ENCODE results near the gene PDE1A.

The PDE1A gene

GRCh38 chr2:182261860-182262387 lies 164.9 kb downstream of the PDE1A start:
- H3K27me3 ChIP-seq (ENCODE audit: control insufficient read depth in 1 of 2, insufficient read depth in 2 of 2, low read length in 2 of 2), result no peaks in the 10 kb centered on the region
- H3K27ac ChIP-seq (ENCODE audit: low read depth, low read length), result no peak overlapping the region
- no peak overlapping the region for H3K9ac ChIP-seq (ENCODE audit: low read depth in 1 of 2, low read length in 2 of 2)

GRCh38 chr2:182259629-182260150 lies 167.1 kb downstream of the PDE1A start:
- H3K9me3 ChIP-seq (ENCODE audit: control insufficient read depth in 1 of 2, low read length in 2 of 2), result no peaks in the 10 kb centered on the region
- H3K9ac ChIP-seq (ENCODE audit: low read depth in 1 of 2, low read length in 2 of 2), result no peak overlapping the region
- no peak overlapping the region for H3K4me3 ChIP-seq (ENCODE audit: low read depth in 1 of 2, low read length in 2 of 2)
- no peaks in the 10 kb centered on the region for H3K36me3 ChIP-seq (ENCODE audit: control insufficient read depth in 1 of 2, insufficient read depth in 2 of 2, low read length in 2 of 2)
- H3K27ac ChIP-seq (ENCODE audit: low read depth, low read length), result no peak overlapping the region
- no peaks in the 10 kb centered on the region for H3K27me3 ChIP-seq (ENCODE audit: control insufficient read depth in 1 of 2, insufficient read depth in 2 of 2, low read length in 2 of 2)
- H3K4me1 ChIP-seq (ENCODE audit: control insufficient read depth in 1 of 2, insufficient read depth in 2 of 2, low read length in 2 of 2), result no peaks in the 10 kb centered on the region

More at GRCh38 chr2:182261860-182262387, 164.9 kb downstream of the PDE1A start:
- no peaks in the 10 kb centered on the region for H3K4me1 ChIP-seq (ENCODE audit: control insufficient read depth in 1 of 2, insufficient read depth in 2 of 2, low read length in 2 of 2)
- no peak overlapping the region for H3K4me3 ChIP-seq (ENCODE audit: low read depth in 1 of 2, low read length in 2 of 2)
- H3K9me3 ChIP-seq (ENCODE audit: control insufficient read depth in 1 of 2, low read length in 2 of 2), result no peaks in the 10 kb centered on the region
- H3K36me3 ChIP-seq (ENCODE audit: control insufficient read depth in 1 of 2, insufficient read depth in 2 of 2, low read length in 2 of 2), result no peaks in the 10 kb centered on the region

- Histone ChIP-seq H3K27ac (ENCODE audit: low read depth, low read length) (no peak overlapping the region), H3K9ac (ENCODE audit: low read depth in 1 of 2, low read length in 2 of 2) (no peak overlapping the region), H3K4me1 (ENCODE audit: control insufficient read depth in 1 of 2, insufficient read depth in 2 of 2, low read length in 2 of 2) (no peaks in the 10 kb centered on the region), H3K9me3 (ENCODE audit: control insufficient read depth in 1 of 2, low read length in 2 of 2) (no peaks in the 10 kb centered on the region), H3K27me3 (ENCODE audit: control insufficient read depth in 1 of 2, insufficient read depth in 2 of 2, low read length in 2 of 2) (no peaks in the 10 kb centered on the region), H3K36me3 (ENCODE audit: control insufficient read depth in 1 of 2, insufficient read depth in 2 of 2, low read length in 2 of 2) (no peaks in the 10 kb centered on the region), H3K4me3 (ENCODE audit: low read depth in 1 of 2, low read length in 2 of 2) (no peak overlapping the region)
Observed at GRCh38 chr2:182252534-182252933, 174.3 kb downstream of the PDE1A start.

- H3K4me3 ChIP-seq (ENCODE audit: low read depth in 1 of 2, low read length in 2 of 2), result no peak overlapping the region
- H3K36me3 ChIP-seq (ENCODE audit: control insufficient read depth in 1 of 2, insufficient read depth in 2 of 2, low read length in 2 of 2), result no peaks in the 10 kb centered on the region
- H3K27ac ChIP-seq (ENCODE audit: low read depth, low read length), result no peak overlapping the region
- H3K9me3 ChIP-seq (ENCODE audit: control insufficient read depth in 1 of 2, low read length in 2 of 2), result no peaks in the 10 kb centered on the region
- no peaks in the 10 kb centered on the region for H3K4me1 ChIP-seq (ENCODE audit: control insufficient read depth in 1 of 2, insufficient read depth in 2 of 2, low read length in 2 of 2)
- no peak overlapping the region for H3K9ac ChIP-seq (ENCODE audit: low read depth in 1 of 2, low read length in 2 of 2)
- no peaks in the 10 kb centered on the region for H3K27me3 ChIP-seq (ENCODE audit: control insufficient read depth in 1 of 2, insufficient read depth in 2 of 2, low read length in 2 of 2)
Observed at GRCh38 chr2:182248898-182249297, 177.9 kb downstream of the PDE1A start.

GRCh38 chr2:182248362-182248761 lies 178.5 kb downstream of the PDE1A start:
- no peaks in the 10 kb centered on the region for H3K4me1 ChIP-seq (ENCODE audit: control insufficient read depth in 1 of 2, insufficient read depth in 2 of 2, low read length in 2 of 2)
- H3K9me3 ChIP-seq (ENCODE audit: control insufficient read depth in 1 of 2, low read length in 2 of 2), result no peaks in the 10 kb centered on the region
- no peak overlapping the region for H3K27ac ChIP-seq (ENCODE audit: low read depth, low read length)
- no peak overlapping the region for H3K4me3 ChIP-seq (ENCODE audit: low read depth in 1 of 2, low read length in 2 of 2)
- H3K36me3 ChIP-seq (ENCODE audit: control insufficient read depth in 1 of 2, insufficient read depth in 2 of 2, low read length in 2 of 2), result no peaks in the 10 kb centered on the region
- H3K27me3 ChIP-seq (ENCODE audit: control insufficient read depth in 1 of 2, insufficient read depth in 2 of 2, low read length in 2 of 2), result no peaks in the 10 kb centered on the region
- no peak overlapping the region for H3K9ac ChIP-seq (ENCODE audit: low read depth in 1 of 2, low read length in 2 of 2)

GRCh38 chr2:182247831-182248230 lies 179.0 kb downstream of the PDE1A start:
- H3K36me3 ChIP-seq (ENCODE audit: control insufficient read depth in 1 of 2, insufficient read depth in 2 of 2, low read length in 2 of 2), result no peaks in the 10 kb centered on the region
- no peak overlapping the region for H3K9ac ChIP-seq (ENCODE audit: low read depth in 1 of 2, low read length in 2 of 2)
- H3K9me3 ChIP-seq (ENCODE audit: control insufficient read depth in 1 of 2, low read length in 2 of 2), result no peaks in the 10 kb centered on the region
- no peaks in the 10 kb centered on the region for H3K27me3 ChIP-seq (ENCODE audit: control insufficient read depth in 1 of 2, insufficient read depth in 2 of 2, low read length in 2 of 2)
- H3K4me1 ChIP-seq (ENCODE audit: control insufficient read depth in 1 of 2, insufficient read depth in 2 of 2, low read length in 2 of 2), result no peaks in the 10 kb centered on the region
- H3K4me3 ChIP-seq (ENCODE audit: low read depth in 1 of 2, low read length in 2 of 2), result no peak overlapping the region
- H3K27ac ChIP-seq (ENCODE audit: low read depth, low read length), result no peak overlapping the region

GRCh38 chr2:182245963-182246362 lies 180.9 kb downstream of the PDE1A start:
- no peak overlapping the region for H3K27ac ChIP-seq (ENCODE audit: low read depth, low read length)
- no peaks in the 10 kb centered on the region for H3K27me3 ChIP-seq (ENCODE audit: control insufficient read depth in 1 of 2, insufficient read depth in 2 of 2, low read length in 2 of 2)
- H3K9ac ChIP-seq (ENCODE audit: low read depth in 1 of 2, low read length in 2 of 2), result no peak overlapping the region
- no peaks in the 10 kb centered on the region for H3K36me3 ChIP-seq (ENCODE audit: control insufficient read depth in 1 of 2, insufficient read depth in 2 of 2, low read length in 2 of 2)
- no peaks in the 10 kb centered on the region for H3K4me1 ChIP-seq (ENCODE audit: control insufficient read depth in 1 of 2, insufficient read depth in 2 of 2, low read length in 2 of 2)
- no peak overlapping the region for H3K4me3 ChIP-seq (ENCODE audit: low read depth in 1 of 2, low read length in 2 of 2)
- H3K9me3 ChIP-seq (ENCODE audit: control insufficient read depth in 1 of 2, low read length in 2 of 2), result no peaks in the 10 kb centered on the region

- Histone ChIP-seq H3K4me1 (ENCODE audit: control insufficient read depth in 1 of 2, insufficient read depth in 2 of 2, low read length in 2 of 2) (no peaks in the 10 kb centered on the region), H3K9ac (ENCODE audit: low read depth in 1 of 2, low read length in 2 of 2) (no peak overlapping the region), H3K27ac (ENCODE audit: low read depth, low read length) (no peak overlapping the region), H3K27me3 (ENCODE audit: control insufficient read depth in 1 of 2, insufficient read depth in 2 of 2, low read length in 2 of 2) (no peaks in the 10 kb centered on the region), H3K36me3 (ENCODE audit: control insufficient read depth in 1 of 2, insufficient read depth in 2 of 2, low read length in 2 of 2) (no peaks in the 10 kb centered on the region), H3K4me3 (ENCODE audit: low read depth in 1 of 2, low read length in 2 of 2) (no peak overlapping the region), H3K9me3 (ENCODE audit: control insufficient read depth in 1 of 2, low read length in 2 of 2) (no peaks in the 10 kb centered on the region)
Observed at GRCh38 chr2:182242609-182243008, 184.2 kb downstream of the PDE1A start.

- no peaks in the 10 kb centered on the region for H3K36me3 ChIP-seq (ENCODE audit: control insufficient read depth in 1 of 2, insufficient read depth in 2 of 2, low read length in 2 of 2)
- H3K4me3 ChIP-seq (ENCODE audit: low read depth in 1 of 2, low read length in 2 of 2), result no peak overlapping the region
- no peaks in the 10 kb centered on the region for H3K27me3 ChIP-seq (ENCODE audit: control insufficient read depth in 1 of 2, insufficient read depth in 2 of 2, low read length in 2 of 2)
- H3K27ac ChIP-seq (ENCODE audit: low read depth, low read length), result no peak overlapping the region
- no peak overlapping the region for H3K9ac ChIP-seq (ENCODE audit: low read depth in 1 of 2, low read length in 2 of 2)
- H3K4me1 ChIP-seq (ENCODE audit: control insufficient read depth in 1 of 2, insufficient read depth in 2 of 2, low read length in 2 of 2), result no peaks in the 10 kb centered on the region
- H3K9me3 ChIP-seq (ENCODE audit: control insufficient read depth in 1 of 2, low read length in 2 of 2), result no peaks in the 10 kb centered on the region
Observed at GRCh38 chr2:182241936-182242335, 184.9 kb downstream of the PDE1A start.

- Histone ChIP-seq H3K4me3 (ENCODE audit: low read depth in 1 of 2, low read length in 2 of 2) (peak overlapping the region; percentile 43 to 52), H3K27me3 (ENCODE audit: control insufficient read depth in 1 of 2, insufficient read depth in 2 of 2, low read length in 2 of 2) (no peaks in the 10 kb centered on the region), H3K9ac (ENCODE audit: low read depth in 1 of 2, low read length in 2 of 2) (no peak overlapping the region), H3K4me1 (ENCODE audit: control insufficient read depth in 1 of 2, insufficient read depth in 2 of 2, low read length in 2 of 2) (no peaks in the 10 kb centered on the region), H3K27ac (ENCODE audit: low read depth, low read length) (no peak overlapping the region), H3K36me3 (ENCODE audit: control insufficient read depth in 1 of 2, insufficient read depth in 2 of 2, low read length in 2 of 2) (no peaks in the 10 kb centered on the region), H3K9me3 (ENCODE audit: control insufficient read depth in 1 of 2, low read length in 2 of 2) (no peaks in the 10 kb centered on the region)
Observed at GRCh38 chr2:182240862-182241371, 185.9 kb downstream of the PDE1A start.
